Measurements from ENCODE around the gene TMEM37.

- TF ChIP-seq, protein P1, sequence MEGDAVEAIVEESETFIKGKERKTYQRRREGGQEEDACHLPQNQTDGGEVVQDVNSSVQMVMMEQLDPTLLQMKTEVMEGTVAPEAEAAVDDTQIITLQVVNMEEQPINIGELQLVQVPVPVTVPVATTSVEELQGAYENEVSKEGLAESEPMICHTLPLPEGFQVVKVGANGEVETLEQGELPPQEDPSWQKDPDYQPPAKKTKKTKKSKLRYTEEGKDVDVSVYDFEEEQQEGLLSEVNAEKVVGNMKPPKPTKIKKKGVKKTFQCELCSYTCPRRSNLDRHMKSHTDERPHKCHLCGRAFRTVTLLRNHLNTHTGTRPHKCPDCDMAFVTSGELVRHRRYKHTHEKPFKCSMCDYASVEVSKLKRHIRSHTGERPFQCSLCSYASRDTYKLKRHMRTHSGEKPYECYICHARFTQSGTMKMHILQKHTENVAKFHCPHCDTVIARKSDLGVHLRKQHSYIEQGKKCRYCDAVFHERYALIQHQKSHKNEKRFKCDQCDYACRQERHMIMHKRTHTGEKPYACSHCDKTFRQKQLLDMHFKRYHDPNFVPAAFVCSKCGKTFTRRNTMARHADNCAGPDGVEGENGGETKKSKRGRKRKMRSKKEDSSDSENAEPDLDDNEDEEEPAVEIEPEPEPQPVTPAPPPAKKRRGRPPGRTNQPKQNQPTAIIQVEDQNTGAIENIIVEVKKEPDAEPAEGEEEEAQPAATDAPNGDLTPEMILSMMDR (conservative IDR thresholded peaks at IDR 0.05): no peak
- TF ChIP-seq ZFX (IDR thresholded peaks at IDR 0.05): no peak
Observed at GRCh38 chr2:119469661-119470297, 38.1 kb downstream of the TMEM37 start.

All from C4-2B (cell line).